Common myeloid progenitor, CD34-positive (primary cell): ENCODE results near the gene ISL2.

Experiments used
- CTCF ChIA-PET: fragments of 350-600 bp; sonication (Branson Sonifier 250); formaldehyde crosslinking; loops from one replicate; lab custom pipeline; 2021; ENCODE audit warnings: antibody characterized with exemption; lab: Charles Lee
- POLR2A ChIA-PET: fragments of 350-600 bp; sonication (Branson Sonifier 250); formaldehyde crosslinking; loops from one replicate; lab custom pipeline; 2021; ENCODE audit warnings: antibody characterized with exemption; lab: Charles Lee
- DNase-seq, 3 donors: peaks; one replicate each; pipeline versions ENCODE4 v3.0.0 to v3.0.0-alpha.2; 2013
- H3K27ac ChIP-seq, 2 experiments: 1 replicate in 1 of 2; 2 replicates in 1 of 2; pipeline ENCODE4 v1.7.0; 2013; ENCODE audit warnings: inconsistent platforms in 2 of 2, low read length in 2 of 2, mild to moderate bottlenecking in 2 of 2, low read depth in 1 of 2, moderate library complexity in 1 of 2; ENCODE audit not compliant: severe bottlenecking in 2 of 2, insufficient read depth in 1 of 2, poor library complexity in 1 of 2
- H3K27me3 ChIP-seq, 5 experiments: replicated peaks in 2 of 5; 1 replicate in 3 of 5; 2 replicates in 2 of 5; pipeline versions ENCODE4 v1.6.1 to v1.7.0; 2013; ENCODE audit warnings: low read length in 4 of 5, mild to moderate bottlenecking in 2 of 5, moderate library complexity in 2 of 5, inconsistent platforms in 1 of 5; ENCODE audit not compliant: insufficient read depth in 5 of 5, control insufficient read depth in 4 of 5
- H3K36me3 ChIP-seq, 4 experiments: 1 replicate in 2 of 4; 2 replicates in 2 of 4; pipeline versions ENCODE4 v1.6.1 to v1.7.0; 2013; ENCODE audit warnings: low read length in 3 of 4, control low read depth in 1 of 4, mild to moderate bottlenecking in 1 of 4; ENCODE audit not compliant: control insufficient read depth in 4 of 4, insufficient read depth in 4 of 4
- H3K4me1 ChIP-seq, 4 experiments: 1 replicate in 3 of 4; 2 replicates in 1 of 4; pipeline versions ENCODE4 v1.6.1 to v1.7.1; 2013; ENCODE audit warnings: low read length in 3 of 4, mild to moderate bottlenecking in 3 of 4, control low read depth in 1 of 4, inconsistent platforms in 1 of 4, moderate library complexity in 1 of 4; ENCODE audit not compliant: control insufficient read depth in 4 of 4, insufficient read depth in 4 of 4; ENCODE audit errors: control extremely low read depth in 1 of 4
- H3K4me3 ChIP-seq, 7 experiments: 1 replicate in 4 of 7; 2 replicates in 3 of 7; pipeline versions ENCODE4 v1.5.1 to v1.7.0; 2013; ENCODE audit warnings: mild to moderate bottlenecking in 7 of 7, low read length in 6 of 7, moderate library complexity in 6 of 7, inconsistent platforms in 2 of 7, low read depth in 2 of 7, control low read depth in 1 of 7; ENCODE audit not compliant: insufficient read depth in 4 of 7, control insufficient read depth in 1 of 7; ENCODE audit errors: extremely low read depth in 1 of 7
- H3K9me3 ChIP-seq, 5 experiments: 1 replicate in 4 of 5; 2 replicates in 1 of 5; pipeline versions ENCODE4 v1.6.1 to v1.7.1; 2013; ENCODE audit warnings: low read length in 4 of 5, mild to moderate bottlenecking in 2 of 5, inconsistent platforms in 1 of 5, low read depth in 1 of 5, moderate library complexity in 1 of 5; ENCODE audit not compliant: control insufficient read depth in 4 of 5, insufficient read depth in 2 of 5; ENCODE audit errors: control extremely low read depth in 1 of 5
- WGBS: methylation state at CpG from one replicate; pipeline ENCODE4 v1.1.5; 2013; ENCODE audit not compliant: insufficient coverage; 5-methylcytosine and 5-hydroxymethylcytosine counted together

The ISL2 gene

DNA sequence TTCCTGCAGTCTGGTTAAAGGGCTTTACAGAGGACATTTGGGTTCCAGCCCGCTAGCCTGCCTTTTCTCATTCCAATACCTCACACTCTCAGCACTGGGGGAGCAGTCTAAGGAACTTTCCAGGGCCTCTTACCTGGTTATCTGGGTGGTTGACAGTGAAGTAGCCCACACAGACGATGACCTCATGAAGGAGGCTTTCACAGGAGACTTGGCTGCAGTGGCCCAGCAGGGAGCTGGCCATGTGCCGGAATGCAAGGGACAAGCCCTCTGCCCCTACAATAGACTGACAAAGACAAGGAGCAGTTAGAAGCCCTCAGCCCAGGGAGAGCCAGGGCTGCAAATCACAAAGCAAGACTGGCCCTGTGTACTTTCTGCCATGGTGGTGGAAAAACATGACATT is 39.5 kb downstream of the ISL2 start:
- ChIA-PET POLR2A (no interaction called here), CTCF (no interaction called here)
- H3K27me3 ChIP-seq = no peaks in the 10 kb centered on the region
- H3K4me1 ChIP-seq = no peaks in the 10 kb centered on the region
- H3K36me3 ChIP-seq = peaks cover 0 to 10% (median 3%) of the 10 kb centered on the region in 4 experiments
- H3K4me3 ChIP-seq = no peak overlapping the region
- DNase-seq = no peak
- WGBS = 100% methylated on average over 1 of the region's 3 CpGs
- no peaks in the 10 kb centered on the region for H3K9me3 ChIP-seq
- no peak overlapping the region for H3K27ac ChIP-seq

DNA sequence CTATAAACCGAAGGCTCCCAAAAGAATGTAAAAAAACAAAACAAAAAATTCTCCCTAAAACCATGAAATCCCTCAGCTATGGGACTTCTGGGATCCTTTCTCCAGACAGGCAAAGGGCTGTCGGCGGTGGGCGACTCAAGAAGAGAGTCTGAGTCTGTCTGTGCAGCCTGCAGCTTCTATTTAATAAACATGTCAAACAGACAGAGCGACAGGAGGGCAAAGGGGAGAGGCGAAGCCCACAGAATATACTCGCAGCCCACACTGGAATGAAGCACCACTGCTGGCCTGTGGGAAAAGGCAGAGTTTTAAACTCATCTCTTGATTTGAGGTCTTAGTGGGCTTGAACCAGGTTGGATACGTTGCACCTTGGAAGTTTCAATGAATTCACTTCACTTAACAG is 40.2 kb downstream of the ISL2 start:
- Histone ChIP-seq H3K27me3 (no peaks in the 10 kb centered on the region), H3K27ac (no peak overlapping the region), H3K4me3 (no peak overlapping the region), H3K9me3 (no peaks in the 10 kb centered on the region), H3K4me1 (no peaks in the 10 kb centered on the region), H3K36me3 (peaks cover 0 to 10% (median 3%) of the 10 kb centered on the region in 4 experiments)
- ChIA-PET CTCF (no interaction called here), POLR2A (no interaction called here)
- 100% methylated on average over 4 of the region's 8 CpGs for WGBS
- DNase-seq = no peak

DNA sequence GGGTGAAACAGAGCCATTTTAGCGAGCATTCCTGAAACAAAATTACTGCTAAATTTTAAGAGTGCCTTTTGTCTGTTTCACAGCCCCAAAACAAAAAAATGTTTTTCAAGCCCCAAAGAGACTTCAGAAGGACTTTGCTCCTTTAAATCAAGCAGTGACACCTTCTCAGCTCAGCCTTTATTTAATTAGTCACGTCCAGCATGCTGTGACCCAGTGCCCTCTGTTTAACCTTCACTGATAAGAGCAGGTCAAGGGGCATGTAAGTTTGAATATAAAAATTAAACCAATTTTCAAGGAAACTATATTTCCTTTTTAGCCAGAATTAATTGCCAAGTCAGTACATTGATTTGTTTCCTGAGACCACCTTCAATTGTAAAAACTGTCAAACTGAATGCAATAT is 40.6 kb downstream of the ISL2 start:
- ChIA-PET CTCF (no interaction called here), POLR2A (no interaction called here)
- Histone ChIP-seq H3K27me3 (no peaks in the 10 kb centered on the region), H3K27ac (no peak overlapping the region), H3K36me3 (peaks cover 0 to 10% (median 3%) of the 10 kb centered on the region in 4 experiments), H3K9me3 (no peaks in the 10 kb centered on the region), H3K4me3 (no peak overlapping the region), H3K4me1 (no peaks in the 10 kb centered on the region)
- DNase-seq = no peak
- 50% methylated on average over 2 of the region's 2 CpGs for WGBS

- ChIA-PET POLR2A (no interaction called here), CTCF (interaction anchor here (1.4 kb wide), 1 partner anchor 10 kb away, joined by 3 read pairs; no protein-coding TSS in a partner anchor)
- H3K36me3 ChIP-seq = peaks cover 0 to 7% (median 3%) of the 10 kb centered on the region in 4 experiments
- no peaks in the 10 kb centered on the region for H3K4me1 ChIP-seq
- DNase-seq = no peak
- H3K9me3 ChIP-seq = no peaks in the 10 kb centered on the region
- H3K4me3 ChIP-seq = no peak overlapping the region
- no peak overlapping the region for H3K27ac ChIP-seq
- H3K27me3 ChIP-seq = no peaks in the 10 kb centered on the region
Observed at GRCh38 chr15:76377751-76378150, 41.2 kb downstream of the ISL2 start.

DNA sequence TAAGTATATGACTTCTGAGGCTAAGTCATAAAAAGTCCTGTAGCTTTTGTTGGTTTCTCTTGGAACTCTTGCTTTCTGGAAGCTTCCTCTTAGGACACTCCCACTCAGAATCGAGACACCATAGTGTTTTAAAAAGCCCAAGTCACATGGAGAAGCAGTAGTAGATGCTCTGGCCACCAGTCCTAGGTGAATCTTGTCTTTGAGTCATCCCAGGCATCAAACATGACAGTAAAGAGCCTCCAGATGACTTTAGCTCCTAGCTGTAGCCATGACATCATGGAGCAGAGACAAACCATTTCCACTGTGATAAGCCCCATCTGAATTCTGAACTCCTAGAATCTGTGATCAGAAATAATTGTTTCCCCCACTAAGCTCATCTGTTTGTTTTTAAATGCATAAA is 42.1 kb downstream of the ISL2 start:
- ChIA-PET CTCF (interaction anchor here (1.4 kb wide), 1 partner anchor 9 kb away, joined by 3 read pairs; no protein-coding TSS in a partner anchor), POLR2A (no interaction called here)
- Histone ChIP-seq H3K36me3 (peaks cover 0 to 3% (median 1%) of the 10 kb centered on the region in 4 experiments), H3K27ac (no peak overlapping the region), H3K9me3 (no peaks in the 10 kb centered on the region), H3K27me3 (no peaks in the 10 kb centered on the region), H3K4me1 (no peaks in the 10 kb centered on the region), H3K4me3 (no peak overlapping the region)
- DNase-seq = no peak
- WGBS = 100% methylated on average over 1 of the region's 1 CpG

- DNase-seq = no peak
- Histone ChIP-seq H3K36me3 (peaks cover 0 to 3% (median under 1%) of the 10 kb centered on the region in 4 experiments), H3K4me1 (no peaks in the 10 kb centered on the region), H3K4me3 (no peak overlapping the region), H3K9me3 (no peaks in the 10 kb centered on the region), H3K27ac (no peak overlapping the region), H3K27me3 (no peaks in the 10 kb centered on the region)
- CTCF ChIA-PET = no interaction called here
- POLR2A ChIA-PET = no interaction called here
- WGBS = no CpG with 5 or more reads among the region's 1 CpG
Observed at GRCh38 chr15:76380249-76380648, 43.7 kb downstream of the ISL2 start.

DNA sequence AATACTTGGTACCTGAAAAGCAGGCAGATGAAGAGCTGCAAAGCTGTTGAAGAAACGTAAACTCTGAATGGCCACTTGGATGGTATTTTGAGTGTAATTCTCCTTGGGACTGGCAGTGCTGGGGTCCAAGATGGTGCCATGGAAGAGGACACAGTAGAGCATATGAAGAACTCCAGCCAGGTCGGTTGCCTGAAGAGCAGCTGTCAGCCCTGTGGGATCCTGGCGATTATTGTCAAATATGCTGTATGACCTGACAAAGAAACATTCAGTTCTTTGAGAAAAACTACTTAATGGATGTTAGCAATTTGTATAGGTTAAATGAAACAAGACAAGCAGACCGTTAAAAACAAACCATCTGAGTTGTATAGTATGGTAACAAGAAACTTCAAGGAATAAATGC is 44.8 kb downstream of the ISL2 start:
- H3K4me3 ChIP-seq = no peak overlapping the region
- H3K9me3 ChIP-seq = no peaks in the 10 kb centered on the region
- no peaks in the 10 kb centered on the region for H3K4me1 ChIP-seq
- H3K27me3 ChIP-seq = no peaks in the 10 kb centered on the region
- no peak overlapping the region for H3K27ac ChIP-seq
- POLR2A ChIA-PET = no interaction called here
- no peak for DNase-seq
- CTCF ChIA-PET = no interaction called here
- WGBS = 87% methylated on average over 2 of the region's 4 CpGs
- H3K36me3 ChIP-seq = peaks cover 0 to under 1% (median 0%) of the 10 kb centered on the region in 4 experiments
